ENCODE data around the gene SYNE1.
"Not testable (repeated sequence)": the region's sequence is repeated elsewhere in the genome, so short reads cannot be mapped to it uniquely, and the experiment has no call there.

The SYNE1 gene

GRCh38 chr6:152557502-152557901 is 79.7 kb downstream of the SYNE1 start:
- no peak for DNase-seq

DNA sequence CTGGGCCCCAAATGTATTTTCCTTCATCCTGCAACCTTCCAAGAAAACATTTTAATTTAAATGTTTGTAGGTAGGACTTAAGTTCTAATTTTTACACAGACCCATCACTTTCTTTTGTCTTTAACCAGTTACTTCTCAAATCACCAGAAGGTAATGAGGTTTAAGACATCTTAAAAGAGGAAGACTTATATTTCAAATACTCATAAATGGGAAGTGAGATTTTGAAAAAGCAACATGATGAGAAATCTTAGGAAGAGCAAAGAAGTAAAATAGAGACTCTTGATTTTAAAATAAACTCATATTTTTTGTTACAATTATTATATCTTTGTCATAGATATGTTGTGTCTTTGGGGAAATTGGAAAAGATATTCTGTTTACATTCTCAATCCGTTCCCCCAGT is 82.3 kb downstream of the SYNE1 start:
- DNase-seq: no peak

DNA sequence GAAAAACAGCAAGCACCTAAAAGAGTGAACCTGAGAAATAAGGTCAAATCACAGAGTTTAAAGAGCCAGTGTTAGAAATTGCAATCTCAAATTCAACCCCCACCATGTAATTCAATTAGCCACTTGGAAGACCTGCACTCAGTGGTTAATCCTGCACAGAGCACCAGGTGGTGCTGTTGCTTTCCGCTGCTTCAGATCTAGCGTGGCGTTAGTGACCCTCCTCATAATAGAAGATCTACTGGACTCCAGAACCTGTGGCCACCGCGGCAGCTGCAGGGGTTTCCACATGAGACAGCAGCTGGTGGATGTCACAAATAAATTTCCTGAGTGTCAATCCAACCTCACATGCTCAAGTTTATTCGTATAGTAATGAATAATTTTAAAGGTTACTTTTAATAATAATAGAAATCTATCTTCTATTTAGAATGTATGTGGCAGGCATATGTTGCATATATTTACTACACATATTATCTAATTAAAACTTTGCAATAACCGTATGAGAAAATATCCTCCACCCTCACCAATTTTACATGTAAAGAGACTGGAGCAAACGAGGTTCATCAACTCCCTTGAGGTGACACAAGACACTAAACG is 84.4 kb downstream of the SYNE1 start:
- no peak for DNase-seq

DNA sequence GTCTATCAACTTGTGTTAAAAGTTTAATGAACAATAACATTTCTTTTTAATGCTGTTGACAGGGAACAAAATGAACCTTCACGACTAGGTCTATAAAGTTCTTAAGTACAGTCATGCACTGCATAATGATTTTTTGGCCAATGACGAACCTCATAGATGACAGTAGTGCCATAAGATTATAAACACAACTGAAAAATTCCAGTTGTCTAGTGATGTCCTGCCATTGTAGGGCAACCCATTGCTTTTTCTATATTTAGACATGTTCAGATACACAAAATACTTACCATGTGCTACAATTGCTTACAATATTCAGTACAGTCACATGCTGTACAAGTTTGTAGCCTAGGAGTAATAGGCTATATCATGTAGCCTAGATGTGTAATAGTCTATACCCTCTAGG is 93.6 kb downstream of the SYNE1 start:
- DNase-seq: no peak

DNA sequence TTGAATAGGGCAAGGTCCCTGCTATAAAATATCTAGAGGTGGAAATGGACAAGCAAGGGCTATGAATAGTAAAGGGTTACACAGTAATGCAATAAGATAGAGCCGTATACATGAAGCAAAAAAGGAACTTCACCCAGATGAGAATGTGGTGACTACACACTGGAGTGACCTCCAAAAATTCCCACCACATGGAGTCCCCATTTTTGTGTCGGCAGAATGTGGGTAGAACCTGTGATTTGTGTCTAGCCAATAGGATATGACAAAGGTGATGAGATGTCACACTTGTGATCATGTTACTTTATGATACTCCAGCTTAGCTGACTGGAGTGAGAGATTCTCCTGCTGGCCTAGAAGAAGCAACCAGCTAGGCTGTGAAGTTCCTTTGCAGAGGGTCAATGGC is 96.8 kb downstream of the SYNE1 start:
- DNase-seq: no peak

GRCh38 chr6:152534541-152534940 is 102.6 kb downstream of the SYNE1 start:
- no peak for DNase-seq

GRCh38 chr6:152532556-152533422 is 104.4 kb downstream of the SYNE1 start:
- no peak for DNase-seq

DNA sequence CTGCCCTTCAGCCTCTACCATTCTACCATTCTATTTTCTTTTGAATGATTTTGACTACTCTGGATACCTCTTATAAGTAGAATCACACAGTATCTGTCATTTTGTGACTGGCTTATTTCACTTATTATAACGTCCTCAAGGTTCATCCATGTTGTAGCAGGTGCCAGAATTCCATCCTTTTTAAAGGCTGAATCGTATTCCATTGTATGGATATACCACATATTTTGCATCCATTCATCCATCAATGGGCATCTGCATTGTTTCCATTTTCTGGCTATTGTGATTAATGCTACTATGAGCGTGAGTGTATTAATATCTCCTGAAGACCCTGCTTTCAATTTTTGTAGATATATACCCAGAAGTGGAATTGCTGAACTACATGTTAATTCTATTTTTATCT is 105.5 kb downstream of the SYNE1 start:
- DNase-seq: no peak

DNA sequence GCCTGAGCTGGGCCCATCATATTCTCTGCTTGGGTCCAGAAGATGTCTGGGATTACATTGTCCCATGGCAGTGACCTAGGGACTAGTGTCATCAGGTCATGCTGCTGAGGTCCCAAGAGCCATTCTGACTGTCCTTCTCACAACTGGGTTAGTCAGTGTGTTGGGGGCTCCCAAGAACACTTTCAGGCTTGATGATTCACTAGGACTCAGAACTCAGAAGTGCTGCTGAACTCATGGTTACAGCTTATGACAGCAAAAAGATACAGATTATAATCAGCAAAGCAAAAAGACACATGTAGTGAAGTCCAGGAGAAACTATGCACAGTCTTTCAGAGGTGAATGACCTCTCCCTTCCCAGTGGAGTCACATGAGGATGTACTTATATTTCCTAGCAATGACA is 107.8 kb downstream of the SYNE1 start:
- no peak for DNase-seq

DNA sequence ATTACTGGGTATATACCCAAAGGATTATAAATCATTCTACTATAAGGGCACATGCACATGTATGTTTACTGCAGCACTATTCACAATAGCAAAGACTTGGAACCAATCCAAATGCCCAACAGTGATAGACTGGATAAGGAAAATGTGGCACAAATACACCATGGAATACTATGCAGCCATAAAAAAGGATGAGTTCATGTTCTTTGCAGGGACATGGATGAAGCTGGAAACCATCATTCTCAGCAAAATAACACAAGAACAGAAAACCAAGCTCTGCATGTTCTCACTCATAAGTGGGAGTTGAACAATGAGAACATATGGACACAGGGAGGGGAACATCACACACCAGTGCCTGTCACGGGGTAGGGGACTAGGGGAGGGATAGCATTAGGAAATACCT is 123.0 kb downstream of the SYNE1 start:
- DNase-seq: not testable (repeated sequence)

DNA sequence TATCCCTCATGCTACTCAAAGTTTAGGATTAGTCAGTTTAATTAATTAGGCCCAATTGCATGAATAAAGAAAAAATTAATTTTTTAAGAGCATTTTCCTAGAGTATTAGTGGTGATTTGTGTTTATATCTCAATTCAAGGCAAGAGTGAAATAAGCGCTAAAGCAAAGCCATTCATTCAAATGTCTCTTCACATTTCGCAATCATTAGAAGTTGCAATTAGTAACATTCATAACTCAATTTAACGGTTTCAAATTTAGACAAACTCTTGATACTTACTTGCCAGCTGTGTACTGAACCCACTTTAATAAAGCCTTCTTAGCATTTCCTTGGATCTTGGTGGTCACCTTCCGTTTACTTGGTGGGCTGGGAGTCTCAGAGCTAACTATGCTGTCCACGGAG is 127.2 kb downstream of the SYNE1 start:
- DNase-seq: no peak

GRCh38 chr6:152508477-152508876 is 128.7 kb downstream of the SYNE1 start:
- no peak for DNase-seq

GRCh38 chr6:152503546-152503945 is 133.6 kb downstream of the SYNE1 start:
- no peak for DNase-seq

GRCh38 chr6:152502421-152503188 is 134.6 kb downstream of the SYNE1 start:
- DNase-seq: no peak

GRCh38 chr6:152499931-152500330 is 137.2 kb downstream of the SYNE1 start:
- DNase-seq: no peak

DNA sequence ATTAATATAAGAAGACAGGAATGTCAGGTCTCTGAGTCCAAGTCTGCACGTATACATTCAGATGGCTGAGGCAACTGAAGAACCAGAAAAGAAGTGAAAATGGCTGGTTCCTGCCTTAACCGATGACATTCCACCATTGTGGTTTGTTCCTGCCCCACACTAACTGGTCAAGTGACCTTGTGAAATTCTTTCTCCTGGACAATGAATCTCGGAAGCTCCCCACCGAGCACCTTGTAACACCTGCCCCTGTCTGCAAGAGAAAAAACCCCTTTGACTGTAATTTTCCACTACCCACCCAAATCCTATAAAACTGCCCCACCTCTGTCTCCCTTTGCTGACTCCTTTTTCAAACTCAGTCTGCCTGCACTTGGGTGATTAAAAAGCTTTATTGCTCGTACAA is 140.4 kb downstream of the SYNE1 start:
- no peak for DNase-seq

DNA sequence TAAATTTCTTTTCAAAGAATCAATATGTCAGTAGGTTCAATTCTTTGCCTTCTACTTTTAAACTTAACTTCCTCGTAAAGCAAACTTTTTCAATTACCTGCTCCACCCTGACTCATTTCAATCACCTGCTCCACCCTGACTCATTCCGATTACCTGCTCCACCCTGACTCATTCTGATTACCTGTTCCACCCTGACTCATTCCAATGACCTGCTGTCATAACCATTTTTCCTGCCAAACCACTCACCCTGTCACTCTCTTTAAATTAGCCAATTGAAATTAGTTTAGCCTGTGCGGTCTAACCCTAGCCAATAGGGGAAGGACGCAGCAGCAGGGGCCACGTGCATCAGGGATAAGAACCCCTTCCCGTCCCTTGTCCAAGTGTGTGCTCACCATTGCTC is 141.7 kb downstream of the SYNE1 start:
- DNase-seq: not testable (repeated sequence)

DNA sequence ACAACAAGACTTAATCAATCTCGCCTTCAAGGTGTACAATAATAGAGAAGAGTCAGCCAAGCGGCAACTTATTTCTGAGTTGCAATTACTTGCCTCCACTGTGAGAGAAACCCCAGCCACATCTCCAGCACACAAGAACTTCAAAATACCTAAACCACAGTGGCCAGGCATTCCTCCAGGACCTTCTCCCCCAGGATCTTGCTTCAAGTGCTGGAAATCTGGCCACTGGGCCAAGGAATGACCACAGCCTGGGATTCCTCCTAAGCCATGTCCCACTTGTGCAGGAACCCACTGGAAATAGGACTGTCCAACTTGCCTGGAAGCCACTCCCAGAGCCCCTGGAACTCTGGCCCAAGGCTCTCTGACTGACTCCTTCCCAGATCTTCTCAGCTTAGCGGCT is 144.9 kb downstream of the SYNE1 start:
- not testable (repeated sequence) for DNase-seq

DNA sequence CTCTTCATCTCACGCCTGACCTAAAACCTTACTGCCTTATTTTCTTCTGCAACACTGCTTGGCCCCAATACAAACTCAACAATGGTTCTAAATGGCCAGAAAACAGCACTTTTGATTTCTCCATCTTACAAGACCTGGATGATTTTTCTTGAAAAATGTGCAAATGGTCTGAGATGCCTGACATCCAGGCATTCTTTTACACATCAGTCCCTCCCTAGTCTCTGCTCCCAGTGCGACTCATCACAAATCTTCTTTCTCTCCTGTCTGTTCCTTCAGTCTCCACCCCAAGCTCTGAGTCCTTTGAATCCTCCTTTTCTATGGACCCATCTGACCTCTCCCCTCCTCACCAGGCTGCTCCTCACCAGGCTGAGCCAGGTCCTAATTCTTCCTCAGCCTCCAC is 145.7 kb downstream of the SYNE1 start:
- DNase-seq: not testable (repeated sequence)

- not testable (repeated sequence) for DNase-seq
Observed at GRCh38 chr6:152490971-152491378, 146.2 kb downstream of the SYNE1 start.

- no peak for DNase-seq
Observed at GRCh38 chr6:152484806-152485205, 152.4 kb downstream of the SYNE1 start.

DNA sequence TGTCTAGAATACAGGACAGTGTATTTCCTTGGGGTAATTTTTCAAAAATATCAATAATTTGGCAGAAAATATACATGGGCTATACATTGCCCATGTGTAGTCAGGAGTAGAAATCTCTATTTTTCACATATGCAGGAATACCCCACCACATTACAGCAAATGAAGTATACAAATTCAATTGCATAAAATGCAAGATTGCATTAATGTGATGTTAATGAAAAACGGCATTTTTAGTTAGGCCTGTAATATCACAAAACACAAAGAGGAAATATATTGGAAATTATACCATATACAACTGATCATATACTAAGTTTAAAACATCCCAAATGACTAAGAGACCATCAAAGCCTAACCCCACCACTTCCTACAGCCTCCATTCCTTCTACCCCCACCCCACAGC is 154.9 kb downstream of the SYNE1 start:
- DNase-seq: no peak

- no peak for DNase-seq
Observed at GRCh38 chr6:152478377-152479010, 158.7 kb downstream of the SYNE1 start.

Data from NCI-H2029 (cell line).